ENCODE results near the gene AKAP5.

The AKAP5 gene

GRCh38 chr14:64467566-64467965 is 2.3 kb downstream of the AKAP5 start:
- TF ChIP-seq ZFX (IDR thresholded peaks at IDR 0.05; ENCODE audit: borderline replicate concordance) (no peak), CTCF (IDR thresholded peaks at IDR 0.05) (no peak)
- no peak overlapping the region for H3K27ac ChIP-seq

GRCh38 chr14:64468451-64468850 is 3.2 kb downstream of the AKAP5 start:
- no peak for TF ChIP-seq ZFX (IDR thresholded peaks at IDR 0.05; ENCODE audit: borderline replicate concordance)
- TF ChIP-seq CTCF (IDR thresholded peaks at IDR 0.05), result no peak

GRCh38 chr14:64474041-64474440 is 8.7 kb downstream of the AKAP5 start:
- TF ChIP-seq ZFX (IDR thresholded peaks at IDR 0.05; ENCODE audit: borderline replicate concordance) (no peak), CTCF (IDR thresholded peaks at IDR 0.05) (no peak)
- H3K27ac ChIP-seq, result no peak overlapping the region

More at GRCh38 chr14:64468451-64468850, 3.2 kb downstream of the AKAP5 start:
- H3K27ac ChIP-seq, result no peak overlapping the region

GRCh38 chr14:64474698-64475097 is 9.4 kb downstream of the AKAP5 start:
- H3K27ac ChIP-seq, result no peak overlapping the region
- TF ChIP-seq ZFX (IDR thresholded peaks at IDR 0.05; ENCODE audit: borderline replicate concordance) (no peak), CTCF (IDR thresholded peaks at IDR 0.05) (no peak)

- H3K27ac ChIP-seq, result no peak overlapping the region
- TF ChIP-seq ZFX (IDR thresholded peaks at IDR 0.05; ENCODE audit: borderline replicate concordance), result no peak
- no peak for TF ChIP-seq CTCF (IDR thresholded peaks at IDR 0.05)
Measured at GRCh38 chr14:64475585-64476273, 10.4 kb downstream of the AKAP5 start.

GRCh38 chr14:64476438-64476837 is 11.1 kb downstream of the AKAP5 start:
- TF ChIP-seq ZFX (IDR thresholded peaks at IDR 0.05; ENCODE audit: borderline replicate concordance) (no peak), CTCF (IDR thresholded peaks at IDR 0.05) (no peak)
- no peak overlapping the region for H3K27ac ChIP-seq

GRCh38 chr14:64478634-64479250 is 13.4 kb downstream of the AKAP5 start:
- H3K27ac ChIP-seq, result no peak overlapping the region
- TF ChIP-seq CTCF (IDR thresholded peaks at IDR 0.05) (peak; percentile 70), ZFX (IDR thresholded peaks at IDR 0.05; ENCODE audit: borderline replicate concordance) (no peak)
